Tibial artery (tissue), 4 donors: ENCODE results near the gene ENTPD7.
"Not testable (repeated sequence)": the region's sequence is repeated elsewhere in the genome, so short reads cannot be mapped to it uniquely, and the experiment has no call there.

ENCODE experiments used
- DNase-seq, 2 donors: peaks; one replicate each; pipeline ENCODE4 v3.0.0-alpha.2; 2019
- H3K27ac ChIP-seq, 2 donors: fragments of 200-600 bp; sonication (generic) in 1 of 2; 1 replicate in 1 of 2; 2 replicates in 1 of 2; pipeline ENCODE4 v1.5.1; 2018 to 2019; ENCODE audit warnings: mild to moderate bottlenecking in 1 of 2
- H3K27me3 ChIP-seq, 2 donors: fragments of 200-600 bp; sonication (generic) in 1 of 2; one replicate each; pipeline versions ENCODE4 v1.5.1 to v1.6.0; 2016 to 2019
- H3K36me3 ChIP-seq, 3 donors: fragments of 200-600 bp; sonication (generic) in 2 of 3; one replicate each; pipeline ENCODE4 v1.5.1; 2016 to 2019; ENCODE audit warnings: mild to moderate bottlenecking in 2 of 3
- H3K4me1 ChIP-seq, 4 donors: fragments of 200-600 bp; sonication (generic) in 2 of 4; 1 replicate in 3 of 4; 2 replicates in 1 of 4; pipeline ENCODE4 v1.5.1; 2016 to 2019
- H3K4me3 ChIP-seq, 2 donors: fragments of 200-600 bp; sonication (generic) in 1 of 2; 1 replicate in 1 of 2; 2 replicates in 1 of 2; pipeline ENCODE4 v1.5.1; 2018 to 2019; ENCODE audit warnings: mild to moderate bottlenecking in 2 of 2
- H3K9me3 ChIP-seq, 3 donors: fragments of 200-600 bp; sonication (generic) in 1 of 3; one replicate each; pipeline ENCODE4 v1.5.1; 2016 to 2019
- CTCF ChIP-seq, 2 experiments: fragments of 200-600 bp in 1 of 2; fragments of 450-650 bp in 1 of 2; IDR thresholded peaks; one replicate each; pipeline ENCODE4 v1.5.1; 2017 to 2019; ENCODE audit warnings: antibody characterized with exemption in 2 of 2, mild to moderate bottlenecking in 1 of 2, moderate library complexity in 1 of 2
- intact Hi-C: fragments of 100-400 bp; cut with DNase I; formaldehyde crosslinking; loops from one replicate; pipeline ENCODE4 v1.15.0; 2023; ENCODE audit warnings: low total_unique reads

The ENTPD7 gene

GRCh38 chr10:99621454-99622251 lies 37.7 kb upstream of the ENTPD7 start:
- intact Hi-C loops = loop anchor here (2.0 to 5.0 kb wide), 2 partner anchors 111 to 191 kb away; partner anchors contain the start of genes COX15, CUTC and GOT1
- H3K4me3 ChIP-seq = peak overlapping the region; percentile 70 to 93
- H3K9me3 ChIP-seq = no peaks in the 10 kb centered on the region
- H3K27ac ChIP-seq = peak overlapping the region; percentile 92 to 98
- TF ChIP-seq CTCF (IDR thresholded peaks at IDR 0.05) = no peak
- H3K4me1 ChIP-seq = peaks cover 0 to 40% (median 28%) of the 10 kb centered on the region in 4 donors
- DNase-seq = no peak
- H3K27me3 ChIP-seq = no peaks in the 10 kb centered on the region
- no peaks in the 10 kb centered on the region for H3K36me3 ChIP-seq

- Histone ChIP-seq H3K4me3 (no peak overlapping the region), H3K4me1 (peaks cover 0 to 17% (median 9%) of the 10 kb centered on the region in 4 donors), H3K36me3 (no peaks in the 10 kb centered on the region), H3K27ac (no peak overlapping the region), H3K9me3 (no peaks in the 10 kb centered on the region), H3K27me3 (no peaks in the 10 kb centered on the region)
- DNase-seq = no peak
- intact Hi-C loops = loop anchor here (5.0 kb wide), 1 partner anchor 108 kb away; the partner anchor contains the start of genes COX15 and CUTC
- no peak for TF ChIP-seq CTCF (IDR thresholded peaks at IDR 0.05)
These were observed 35.4 kb upstream of the ENTPD7 start for GRCh38 chr10:99623919-99624318.

DNA sequence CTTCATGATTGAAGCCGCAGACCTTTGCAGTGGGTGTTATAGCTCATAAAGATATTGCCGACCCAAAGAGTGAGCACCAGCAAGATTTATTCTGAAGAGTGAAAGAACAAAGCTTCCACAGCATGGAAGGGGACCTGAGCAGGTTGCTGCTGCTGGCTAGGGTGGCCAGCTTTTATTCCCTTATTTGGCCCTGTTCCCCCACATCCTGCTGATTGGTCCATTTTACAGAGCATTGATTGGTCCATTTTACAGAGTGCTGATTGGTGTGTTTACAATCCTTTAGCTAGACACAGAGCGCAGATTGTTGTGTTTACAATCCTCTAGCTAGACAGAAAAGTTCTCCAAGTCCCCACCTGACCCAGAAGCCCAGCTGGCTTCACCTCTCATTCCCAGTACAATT lies 34.2 kb upstream of the ENTPD7 start:
- H3K27ac ChIP-seq, intact Hi-C loops, H3K4me3 ChIP-seq: not testable (repeated sequence)

DNA sequence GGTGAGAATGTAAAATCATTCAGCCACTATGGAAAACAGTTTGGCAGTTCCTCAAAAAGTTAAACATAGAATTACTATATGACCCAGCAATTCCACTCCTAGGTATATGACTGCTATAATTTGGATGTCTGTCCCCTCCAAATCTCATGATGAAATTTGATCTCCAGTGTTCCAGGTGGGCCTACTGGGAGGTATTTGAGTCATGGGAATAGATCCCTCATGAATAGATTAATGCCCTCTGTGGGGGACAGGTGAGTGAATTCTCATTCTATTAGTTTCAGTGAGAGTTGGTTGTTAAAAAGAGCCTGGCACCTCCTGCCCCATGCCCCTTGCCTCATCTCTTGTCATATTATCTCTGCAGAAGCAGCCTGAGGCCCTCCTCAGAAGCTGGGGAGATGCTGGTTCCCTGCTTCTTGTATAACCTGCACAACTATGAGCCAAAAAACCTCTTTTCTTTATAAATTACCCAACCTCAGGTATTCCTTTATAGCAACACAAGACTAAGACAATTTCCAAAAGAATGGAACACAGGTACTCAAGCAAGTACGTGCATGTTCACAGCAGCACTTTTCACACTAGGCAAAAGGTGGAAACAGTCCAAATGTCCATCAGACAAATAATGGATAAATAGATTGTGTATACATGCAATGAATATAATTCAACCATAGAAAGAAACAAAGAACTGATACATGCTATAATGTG lies 30.2 kb upstream of the ENTPD7 start:
- intact Hi-C loops = no loop called here
- Histone ChIP-seq H3K27ac (no peak overlapping the region), H3K27me3 (peaks cover 0 to 5% of the 10 kb centered on the region in 2 donors), H3K9me3 (no peaks in the 10 kb centered on the region), H3K4me3 (no peak overlapping the region), H3K4me1 (no peaks in the 10 kb centered on the region), H3K36me3 (no peaks in the 10 kb centered on the region)
- TF ChIP-seq CTCF (IDR thresholded peaks at IDR 0.05) = no peak
- DNase-seq = no peak

More for the DNA sequence above, 34.2 kb upstream of the ENTPD7 start:
- H3K27me3 ChIP-seq, H3K9me3 ChIP-seq, DNase-seq, H3K36me3 ChIP-seq, H3K4me1 ChIP-seq: not testable (repeated sequence)

DNA sequence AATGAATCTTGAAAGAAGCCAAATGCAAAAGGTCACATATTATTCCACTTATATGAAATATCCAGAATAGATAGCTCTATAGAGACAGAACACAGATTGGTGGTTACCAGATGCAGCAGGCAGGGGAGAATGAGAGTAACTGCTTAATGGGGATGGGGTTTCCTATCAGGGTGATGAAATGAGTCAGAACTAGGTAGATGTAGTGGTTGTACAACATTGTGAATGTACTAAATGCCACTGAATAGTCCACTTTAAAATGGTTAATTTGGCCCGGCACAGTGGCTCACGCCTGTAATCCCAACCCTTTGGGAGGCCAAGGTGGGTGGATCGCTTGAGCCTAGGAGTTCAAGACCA lies 29.7 kb upstream of the ENTPD7 start:
- TF ChIP-seq CTCF (IDR thresholded peaks at IDR 0.05) = no peak
- no peak for DNase-seq
- Histone ChIP-seq H3K9me3 (no peaks in the 10 kb centered on the region), H3K27ac (no peak overlapping the region), H3K27me3 (peaks cover 0 to 5% of the 10 kb centered on the region in 2 donors), H3K4me1 (no peaks in the 10 kb centered on the region), H3K4me3 (no peak overlapping the region), H3K36me3 (no peaks in the 10 kb centered on the region)
- intact Hi-C loops = no loop called here

- no peak overlapping the region for H3K27ac ChIP-seq
- TF ChIP-seq CTCF (IDR thresholded peaks at IDR 0.05) = no peak
- H3K4me1 ChIP-seq = no peaks in the 10 kb centered on the region
- peaks cover 0 to 5% of the 10 kb centered on the region in 2 donors for H3K27me3 ChIP-seq
- intact Hi-C loops = no loop called here
- no peaks in the 10 kb centered on the region for H3K36me3 ChIP-seq
- DNase-seq = no peak
- no peaks in the 10 kb centered on the region for H3K9me3 ChIP-seq
- no peak overlapping the region for H3K4me3 ChIP-seq
These were observed 28.9 kb upstream of the ENTPD7 start for GRCh38 chr10:99630433-99630832.
